ENCODE measurements around the gene OR6M1.

- no peak for TF ChIP-seq RXRA (IDR thresholded peaks at IDR 0.05; ENCODE audit: borderline replicate concordance, low read depth)
- TF ChIP-seq POLR2AphosphoS5 (IDR thresholded peaks at IDR 0.05; ENCODE audit: low read depth, low read length) = no peak
- no peak for TF ChIP-seq EZH2phosphoT487 (IDR thresholded peaks at IDR 0.05; ENCODE audit: borderline replicate concordance, low read depth)
- no peak for TF ChIP-seq CTCF (IDR thresholded peaks at IDR 0.05)
- no peak for TF ChIP-seq MAX (IDR thresholded peaks at IDR 0.05; ENCODE audit: low read depth)
- no peak for TF ChIP-seq FOXM1 (IDR thresholded peaks at IDR 0.05; ENCODE audit: low read depth)
- TF ChIP-seq REST (IDR thresholded peaks at IDR 0.05; ENCODE audit: low read depth, low read length) = no peak
- TF ChIP-seq YY1 (IDR thresholded peaks at IDR 0.05; ENCODE audit: low read depth) = no peak
- no peak for TF ChIP-seq GATA2 (CRISPR knock-in tag; IDR thresholded peaks at IDR 0.05)
Observed at GRCh38 chr11:123798079-123798478, 8.1 kb downstream of the OR6M1 start.
